ENCODE results near the gene C1QL2.

The C1QL2 gene

DNA sequence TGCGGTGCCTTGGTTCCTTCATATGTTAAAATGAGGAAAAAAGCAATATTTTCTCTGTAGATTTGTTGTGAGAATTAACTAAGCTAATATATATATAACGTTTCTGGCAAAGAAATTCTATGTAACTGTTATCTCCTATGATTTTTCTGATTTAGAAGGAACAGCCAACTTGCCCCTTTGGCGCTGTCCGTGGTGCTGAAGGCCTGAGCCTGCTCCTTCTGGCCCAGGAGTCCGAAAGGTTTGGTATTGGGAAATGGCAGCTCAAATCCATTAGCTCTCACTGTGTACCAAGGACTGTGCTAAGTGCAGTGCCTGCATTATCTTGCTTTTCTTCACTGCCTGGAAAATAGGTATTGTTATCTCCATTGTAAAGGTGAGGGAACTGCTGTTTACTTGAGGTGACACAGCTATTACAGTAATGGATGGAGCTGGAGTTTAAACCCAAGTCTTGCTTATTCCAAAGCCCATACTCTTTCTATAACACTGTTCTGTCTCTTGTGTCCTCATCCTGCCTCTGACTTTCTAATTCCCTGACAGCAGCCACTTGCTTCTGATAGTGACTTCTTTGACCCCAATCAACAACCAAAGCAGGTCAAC, 52.2 kb downstream of the C1QL2 start:
- no peak for DNase-seq (ENCODE audit: low spot score)
